NCI-H2196 treated with DMSO at 0.1 percent for 48 hours (cell line): ENCODE data around the gene CEP55.

Experiments used
- DNase-seq: peaks from one replicate; lab custom pipeline; 2025; ENCODE audit not compliant: unreplicated experiment; lab: John Stamatoyannopoulos, UW

Gene CEP55

DNA sequence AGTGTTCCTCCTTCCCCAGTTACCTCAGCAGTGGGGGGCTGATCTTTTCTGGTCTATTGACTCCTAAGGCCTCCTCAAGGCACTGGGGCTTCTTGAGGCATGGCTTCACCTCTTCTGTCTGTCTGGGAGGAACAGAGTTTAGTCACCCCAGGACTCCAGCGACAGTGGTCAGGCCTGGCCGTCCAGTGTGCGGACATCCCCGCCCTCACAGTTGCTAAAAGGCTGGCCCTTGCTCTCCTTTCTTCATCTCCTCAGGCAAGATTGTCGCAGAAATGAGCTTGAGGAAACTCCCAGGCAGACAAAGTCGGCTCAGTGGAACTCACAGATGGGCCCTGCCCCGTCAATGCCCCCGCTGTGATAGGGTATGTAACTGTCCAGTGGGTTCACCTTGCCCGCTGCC is 63.1 kb downstream of the CEP55 start:
- DNase-seq = no peak

DNA sequence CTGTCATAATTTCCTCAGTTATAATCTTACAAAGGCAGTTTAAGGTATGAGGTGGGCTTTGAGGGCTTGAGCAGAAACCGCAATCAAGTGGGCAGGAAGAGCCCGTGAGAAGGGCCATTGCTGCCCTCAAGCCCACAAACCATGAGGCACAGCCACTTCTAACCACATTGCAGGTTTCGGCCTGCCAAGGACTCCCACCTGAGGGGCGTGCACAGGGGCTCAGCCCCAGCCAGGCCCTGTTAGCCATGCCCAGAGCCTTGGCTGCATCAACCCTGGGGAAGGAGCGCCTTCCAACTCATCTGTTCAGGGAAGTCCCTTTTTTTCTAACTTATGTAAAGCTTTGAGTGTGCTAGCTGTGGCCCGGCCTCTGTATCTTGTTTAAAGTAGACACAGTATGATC is 64.1 kb downstream of the CEP55 start:
- DNase-seq = no peak

DNA sequence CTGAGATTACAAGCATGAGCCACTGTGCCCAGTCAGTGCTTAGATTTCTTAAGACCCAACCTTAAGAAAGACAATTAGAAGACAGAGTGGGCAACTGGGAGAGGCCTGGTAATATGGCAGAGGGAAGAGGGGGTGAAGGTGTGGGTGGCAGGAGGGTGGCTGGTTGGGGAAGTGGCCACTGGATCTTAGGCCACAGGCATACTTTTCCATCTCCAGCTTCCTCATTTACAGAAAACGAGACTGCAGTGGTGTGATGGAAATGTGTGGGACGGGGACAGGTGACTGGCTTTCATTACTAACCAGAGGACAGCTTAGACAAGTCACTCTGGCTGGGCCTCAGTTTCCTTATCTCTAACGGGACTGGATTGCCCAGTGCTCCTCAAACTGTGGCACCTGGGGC is 69.0 kb downstream of the CEP55 start:
- no peak for DNase-seq

DNA sequence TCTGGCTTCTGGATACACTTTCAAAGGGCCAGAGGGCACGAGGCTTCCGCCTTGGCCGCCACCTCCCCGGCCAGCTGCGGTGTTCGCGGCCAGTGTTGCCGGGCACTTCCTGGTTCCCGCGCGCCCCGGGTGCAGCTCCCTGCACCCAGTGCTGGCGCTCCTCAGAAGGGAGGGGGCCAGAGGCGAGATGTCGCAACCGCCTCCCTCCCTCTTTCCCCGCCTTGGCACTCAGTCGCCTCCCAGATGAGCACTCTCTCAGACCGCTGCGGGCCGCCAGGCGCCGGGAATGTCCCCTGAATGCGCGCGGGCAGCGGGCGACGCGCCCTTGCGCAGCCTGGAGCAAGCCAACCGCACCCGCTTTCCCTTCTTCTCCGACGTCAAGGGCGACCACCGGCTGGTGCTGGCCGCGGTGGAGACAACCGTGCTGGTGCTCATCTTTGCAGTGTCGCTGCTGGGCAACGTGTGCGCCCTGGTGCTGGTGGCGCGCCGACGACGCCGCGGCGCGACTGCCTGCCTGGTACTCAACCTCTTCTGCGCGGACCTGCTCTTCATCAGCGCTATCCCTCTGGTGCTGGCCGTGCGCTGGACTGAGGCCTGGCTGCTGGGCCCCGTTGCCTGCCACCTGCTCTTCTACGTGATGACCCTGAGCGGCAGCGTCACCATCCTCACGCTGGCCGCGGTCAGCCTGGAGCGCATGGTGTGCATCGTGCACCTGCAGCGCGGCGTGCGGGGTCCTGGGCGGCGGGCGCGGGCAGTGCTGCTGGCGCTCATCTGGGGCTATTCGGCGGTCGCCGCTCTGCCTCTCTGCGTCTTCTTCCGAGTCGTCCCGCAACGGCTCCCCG is 70.2 kb downstream of the CEP55 start, which contains the start of gene FFAR4:
Gene FFAR4, plus strand, starts transcription at position 231 of the 842 bp plus-strand sequence. Its CDS starts 56 bp downstream, at position 287.
- peak; percentile 10 for DNase-seq

DNA sequence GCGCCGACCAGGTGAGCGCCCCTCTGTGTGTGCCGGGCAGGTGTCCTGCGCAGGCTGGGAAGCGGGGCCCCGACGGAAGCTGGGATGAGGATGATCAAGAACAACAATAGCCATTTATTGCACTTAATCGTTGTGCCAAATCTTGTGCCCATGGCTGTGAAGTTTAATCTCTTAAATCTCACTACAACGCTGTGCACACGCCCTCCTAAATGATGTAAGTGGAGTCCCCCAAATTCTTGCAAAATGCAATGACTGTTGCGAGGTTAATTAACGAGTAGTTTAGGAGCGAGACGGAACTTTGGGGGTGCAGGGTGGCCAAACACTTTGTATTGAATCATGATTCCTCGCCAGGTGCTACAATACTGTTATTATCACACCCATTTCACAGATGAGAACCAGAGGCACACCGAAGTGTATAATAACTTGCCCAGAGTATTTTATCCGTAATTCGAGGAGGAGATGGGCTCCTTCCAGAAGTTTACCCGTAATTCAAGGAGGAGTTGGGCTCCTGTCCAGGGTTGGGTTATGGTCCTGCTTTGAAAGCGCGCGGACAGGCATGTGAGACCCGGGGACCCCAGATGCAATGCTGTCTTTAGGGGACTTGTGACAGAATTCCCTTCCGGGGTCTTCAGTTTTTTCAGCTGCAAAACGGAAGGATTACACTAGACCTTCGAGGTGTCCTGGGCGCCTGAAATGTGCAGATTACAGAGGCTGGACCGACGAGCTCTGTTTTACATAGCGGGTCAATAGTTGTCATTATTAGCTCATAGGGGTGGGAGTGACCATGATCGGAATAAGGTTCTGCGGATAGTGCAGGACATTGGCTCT is 71.1 kb downstream of the CEP55 start:
- DNase-seq = no peak

DNA sequence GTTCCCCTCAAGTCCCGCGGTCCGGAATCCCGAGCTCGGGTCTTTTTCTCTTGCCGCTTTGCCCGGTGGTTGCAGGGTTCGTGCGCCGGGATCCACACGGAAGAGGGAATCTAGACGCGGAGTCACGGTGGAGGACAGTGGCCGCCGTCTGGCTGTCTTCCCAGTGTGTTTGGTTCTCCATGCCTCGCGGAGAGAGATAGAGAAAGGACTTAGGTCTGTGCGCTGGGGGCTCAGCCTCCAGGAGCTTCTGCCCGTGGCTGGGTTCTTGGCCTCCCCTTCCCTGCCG is 71.6 kb downstream of the CEP55 start:
- no peak for DNase-seq

DNA sequence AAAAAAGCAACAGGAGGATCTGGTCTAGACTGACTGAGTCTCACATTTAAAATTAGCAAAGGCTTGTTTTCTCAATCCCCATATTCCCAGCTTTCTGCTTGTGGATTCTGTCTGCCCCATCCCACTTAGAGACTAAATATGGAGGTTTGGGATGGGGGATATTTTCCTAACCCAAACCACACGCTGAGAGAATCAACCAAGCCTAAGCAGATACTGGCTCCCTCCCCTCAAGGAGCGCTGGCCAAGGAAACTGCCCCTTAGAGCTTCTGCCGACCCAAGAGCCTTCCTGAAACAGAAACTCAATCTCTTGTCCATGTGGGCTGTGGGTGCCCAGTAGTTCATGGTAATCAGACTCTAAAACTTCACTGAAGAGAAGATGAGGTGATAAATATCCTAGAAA is 74.0 kb downstream of the CEP55 start:
- no peak for DNase-seq

DNA sequence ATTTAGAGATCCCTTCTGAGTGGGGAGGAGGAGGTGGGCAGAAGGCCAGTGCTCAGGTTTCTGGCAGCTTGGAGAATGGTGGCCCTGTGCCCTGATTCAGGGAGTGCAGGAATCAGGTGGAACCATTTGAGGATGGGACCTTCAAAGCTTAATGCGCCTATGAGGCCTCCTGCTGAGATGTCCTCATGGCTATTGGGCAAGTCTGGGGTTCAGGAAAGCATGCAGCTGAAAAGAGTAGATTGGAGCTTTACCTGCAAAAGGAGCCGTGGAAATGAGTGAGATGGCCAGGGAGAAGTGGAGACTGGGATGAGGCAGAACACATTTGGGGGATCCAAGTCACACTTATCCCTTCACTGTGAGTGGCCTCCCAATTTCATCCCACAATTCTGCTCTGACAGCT is 76.2 kb downstream of the CEP55 start:
- DNase-seq = no peak

DNA sequence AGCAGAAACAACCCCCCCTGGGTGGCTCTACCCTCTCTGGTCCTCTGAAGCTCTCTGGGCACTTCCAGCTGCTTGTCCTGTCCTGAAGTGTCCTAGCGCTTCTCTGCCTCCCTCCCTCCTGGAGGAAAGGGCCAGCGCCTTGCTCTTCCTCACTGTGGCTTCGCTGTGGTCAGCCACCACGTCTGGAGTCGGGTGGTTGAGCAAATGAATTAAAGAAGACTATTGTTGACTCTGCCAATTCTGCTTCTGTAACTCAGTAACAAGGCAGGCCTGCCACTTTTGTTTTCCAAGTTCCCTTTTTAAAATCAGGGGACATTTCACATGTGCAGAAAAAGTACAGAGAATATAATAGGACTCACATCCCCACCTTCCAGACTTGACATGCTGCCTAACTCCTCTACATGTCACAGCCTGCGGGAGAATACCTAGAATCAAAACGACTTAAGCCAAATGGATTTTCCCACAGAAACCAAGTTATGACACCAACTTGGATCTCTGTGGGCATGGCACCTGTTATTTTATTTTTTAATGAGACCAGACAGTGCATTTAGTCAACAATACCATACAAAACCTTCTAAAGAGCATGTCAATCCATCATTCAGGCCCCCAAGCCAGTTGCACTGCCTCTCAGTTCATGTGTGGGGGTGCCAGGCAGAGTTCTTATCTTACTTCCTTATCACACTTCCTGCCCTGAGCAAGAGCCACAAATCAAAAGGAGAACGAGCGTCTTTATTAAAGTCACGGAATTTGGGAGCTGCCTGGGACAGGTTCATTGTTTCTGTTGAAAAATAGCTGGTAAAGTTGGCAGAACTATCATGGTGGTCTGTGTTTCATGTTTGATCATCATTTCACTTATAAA is 76.9 kb downstream of the CEP55 start:
- DNase-seq = no peak

DNA sequence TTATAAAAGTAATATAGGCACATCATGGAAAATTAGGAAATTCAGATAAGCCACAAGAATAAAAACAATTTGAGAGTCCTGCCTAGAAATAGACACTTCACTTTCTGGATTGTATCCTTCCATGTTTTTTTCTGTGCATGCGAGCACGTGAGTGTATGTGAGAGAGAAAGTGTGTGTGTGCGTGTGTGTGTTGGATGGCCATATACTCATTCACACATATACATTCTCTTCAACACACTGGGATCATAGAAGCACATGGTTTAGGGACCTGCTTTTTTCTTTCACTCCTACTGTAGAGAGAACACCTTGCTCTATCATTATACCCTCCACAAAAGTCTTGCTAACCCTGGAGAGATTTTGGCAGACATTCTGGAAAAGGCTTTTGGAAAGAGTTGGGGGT is 77.5 kb downstream of the CEP55 start:
- no peak for DNase-seq

DNA sequence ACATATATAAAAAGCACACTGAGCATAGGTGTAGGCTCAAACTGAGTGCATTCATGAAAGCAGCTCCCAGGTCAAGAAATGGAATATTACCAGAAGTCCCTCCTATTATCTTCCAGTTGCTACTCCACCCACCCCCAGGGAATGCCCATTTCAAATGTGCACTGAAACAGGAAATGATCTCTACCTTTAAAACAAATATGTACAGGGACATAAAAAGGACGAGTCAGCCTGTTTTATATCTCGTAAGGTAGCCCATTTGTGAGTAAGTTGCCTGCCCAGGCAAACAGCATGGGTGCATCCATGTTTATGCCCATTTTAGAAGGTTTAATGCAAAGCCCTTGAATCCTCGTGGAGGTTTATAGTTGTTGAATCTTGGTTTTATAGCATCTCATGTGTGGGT is 80.5 kb downstream of the CEP55 start:
- DNase-seq = no peak

DNA sequence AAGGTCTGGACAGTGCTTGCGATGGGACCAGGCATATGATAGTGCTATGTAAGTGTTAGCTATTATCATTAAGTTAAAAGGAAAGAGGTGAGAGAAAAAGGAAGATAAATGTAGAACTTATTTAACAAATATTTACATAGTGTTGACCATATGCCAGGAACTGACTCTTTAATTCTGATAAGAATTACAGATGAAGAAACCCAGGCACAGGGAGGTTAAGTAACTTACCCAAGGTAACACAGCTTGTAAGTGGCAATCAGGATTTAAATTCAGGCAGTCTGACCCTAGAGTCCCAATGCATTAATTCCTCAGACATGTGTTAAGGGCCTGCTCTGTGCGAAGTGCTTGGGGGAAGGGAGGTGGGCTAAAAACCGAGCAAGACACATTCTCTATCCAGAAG is 81.2 kb downstream of the CEP55 start:
- DNase-seq = no peak
